Measurements from ENCODE around the gene PDCD6IP.

Gene PDCD6IP

GRCh38 chr3:33808559-33808958 lies 10.1 kb downstream of the PDCD6IP start:
- H4K20me1 ChIP-seq (ENCODE audit: insufficient read depth, low read length, poor library complexity, severe bottlenecking): peaks cover 53% of the 10 kb centered on the region
- no peaks in the 10 kb centered on the region for H3K9me2 ChIP-seq (replicated peaks; ENCODE audit: low read depth, low read length)
- peaks cover 5% of the 10 kb centered on the region for H3K36me3 ChIP-seq (ENCODE audit: insufficient read depth, low read length)
- H3K9me3 ChIP-seq (ENCODE audit: insufficient read depth, low read depth, low read length): peaks cover 6% of the 10 kb centered on the region; the same call in 1 of the 2 replicates
- peaks cover 34% of the 10 kb centered on the region for H3K4me1 ChIP-seq (ENCODE audit: insufficient read depth, low read length, poor library complexity, severe bottlenecking)
- H2AFZ ChIP-seq (ENCODE audit: low read length): no peak overlapping the region
- peak overlapping the region; percentile 60 for H3K4me2 ChIP-seq (ENCODE audit: low read depth, low read length, poor library complexity, severe bottlenecking)
- H3K4me3 ChIP-seq (ENCODE audit: low read length, poor library complexity, severe bottlenecking): no peak overlapping the region
- peaks cover 90% of the 10 kb centered on the region for H3K79me2 ChIP-seq (ENCODE audit: insufficient read depth, low read length)
- H3F3A ChIP-seq (ENCODE audit: low read depth): no peaks in the 10 kb centered on the region
- no peak overlapping the region for H3K9ac ChIP-seq (ENCODE audit: low read depth, low read length, poor library complexity, severe bottlenecking)
- TF ChIP-seq EZH2phosphoT487 (IDR thresholded peaks at IDR 0.05; ENCODE audit: borderline replicate concordance): no peak
- TF ChIP-seq, protein P1, sequence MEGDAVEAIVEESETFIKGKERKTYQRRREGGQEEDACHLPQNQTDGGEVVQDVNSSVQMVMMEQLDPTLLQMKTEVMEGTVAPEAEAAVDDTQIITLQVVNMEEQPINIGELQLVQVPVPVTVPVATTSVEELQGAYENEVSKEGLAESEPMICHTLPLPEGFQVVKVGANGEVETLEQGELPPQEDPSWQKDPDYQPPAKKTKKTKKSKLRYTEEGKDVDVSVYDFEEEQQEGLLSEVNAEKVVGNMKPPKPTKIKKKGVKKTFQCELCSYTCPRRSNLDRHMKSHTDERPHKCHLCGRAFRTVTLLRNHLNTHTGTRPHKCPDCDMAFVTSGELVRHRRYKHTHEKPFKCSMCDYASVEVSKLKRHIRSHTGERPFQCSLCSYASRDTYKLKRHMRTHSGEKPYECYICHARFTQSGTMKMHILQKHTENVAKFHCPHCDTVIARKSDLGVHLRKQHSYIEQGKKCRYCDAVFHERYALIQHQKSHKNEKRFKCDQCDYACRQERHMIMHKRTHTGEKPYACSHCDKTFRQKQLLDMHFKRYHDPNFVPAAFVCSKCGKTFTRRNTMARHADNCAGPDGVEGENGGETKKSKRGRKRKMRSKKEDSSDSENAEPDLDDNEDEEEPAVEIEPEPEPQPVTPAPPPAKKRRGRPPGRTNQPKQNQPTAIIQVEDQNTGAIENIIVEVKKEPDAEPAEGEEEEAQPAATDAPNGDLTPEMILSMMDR (conservative IDR thresholded peaks at IDR 0.05; ENCODE audit: low read length): no peak
- H3K27me3 ChIP-seq (ENCODE audit: insufficient read depth, low read length, poor library complexity, severe bottlenecking): no peaks in the 10 kb centered on the region

GRCh38 chr3:33810545-33810944 lies 12.1 kb downstream of the PDCD6IP start:
- Histone ChIP-seq H3K4me1 (ENCODE audit: insufficient read depth, low read length, poor library complexity, severe bottlenecking) (peaks cover 34% of the 10 kb centered on the region), H2AFZ (ENCODE audit: low read length) (no peak overlapping the region), H3K9me3 (ENCODE audit: insufficient read depth, low read depth, low read length) (no peaks in the 10 kb centered on the region), H3K9ac (ENCODE audit: low read depth, low read length, poor library complexity, severe bottlenecking) (no peak overlapping the region), H3K4me3 (ENCODE audit: low read length, poor library complexity, severe bottlenecking) (no peak overlapping the region), H4K20me1 (ENCODE audit: insufficient read depth, low read length, poor library complexity, severe bottlenecking) (peaks cover 46% of the 10 kb centered on the region), H3F3A (ENCODE audit: low read depth) (no peaks in the 10 kb centered on the region), H3K36me3 (ENCODE audit: insufficient read depth, low read length) (peaks cover 22% of the 10 kb centered on the region), H3K4me2 (ENCODE audit: low read depth, low read length, poor library complexity, severe bottlenecking) (peak overlapping the region; percentile 60), H3K27me3 (ENCODE audit: insufficient read depth, low read length, poor library complexity, severe bottlenecking) (no peaks in the 10 kb centered on the region), H3K9me2 (replicated peaks; ENCODE audit: low read depth, low read length) (no peaks in the 10 kb centered on the region), H3K79me2 (ENCODE audit: insufficient read depth, low read length) (peaks cover 79% of the 10 kb centered on the region)
- TF ChIP-seq, protein P1 (conservative IDR thresholded peaks at IDR 0.05; ENCODE audit: low read length): no peak

DNA sequence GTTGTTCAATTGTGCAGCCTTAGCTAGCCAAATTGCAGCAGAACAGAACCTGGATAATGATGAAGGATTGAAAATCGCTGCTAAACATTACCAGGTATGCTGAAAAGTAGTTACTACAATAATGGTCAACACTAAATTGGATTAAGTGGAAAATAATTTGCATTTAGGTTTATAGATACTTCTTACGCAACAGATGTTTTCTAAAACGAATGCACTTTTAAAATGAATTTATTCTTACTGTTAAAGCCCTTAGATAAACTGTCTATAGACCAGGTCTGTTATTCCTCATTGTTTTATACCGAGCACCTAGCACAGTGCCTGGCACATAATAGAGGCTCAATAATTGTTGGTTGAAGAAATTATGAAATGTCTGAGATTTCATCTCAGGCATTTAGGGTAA lies 23.6 kb downstream of the PDCD6IP start:
- peaks cover 31% of the 10 kb centered on the region for H3K79me2 ChIP-seq (ENCODE audit: insufficient read depth, low read length)
- no peaks in the 10 kb centered on the region for H4K20me1 ChIP-seq (ENCODE audit: insufficient read depth, low read length, poor library complexity, severe bottlenecking)
- no peaks in the 10 kb centered on the region for H3K4me1 ChIP-seq (ENCODE audit: insufficient read depth, low read length, poor library complexity, severe bottlenecking)
- no peak overlapping the region for H3K9ac ChIP-seq (ENCODE audit: low read depth, low read length, poor library complexity, severe bottlenecking)
- 0 out of 2 replicates have a peak, but pooled peaks cover 2% of the 10 kb centered on the region for H3F3A ChIP-seq (ENCODE audit: low read depth)
- no peaks in the 10 kb centered on the region for H3K9me2 ChIP-seq (replicated peaks; ENCODE audit: low read depth, low read length)
- H3K9me3 ChIP-seq (ENCODE audit: insufficient read depth, low read depth, low read length): no peaks in the 10 kb centered on the region
- no peak overlapping the region for H3K4me3 ChIP-seq (ENCODE audit: low read length, poor library complexity, severe bottlenecking)
- H2AFZ ChIP-seq (ENCODE audit: low read length): no peak overlapping the region
- TF ChIP-seq EZH2phosphoT487 (IDR thresholded peaks at IDR 0.05; ENCODE audit: borderline replicate concordance): no peak
- TF ChIP-seq, protein P1 (conservative IDR thresholded peaks at IDR 0.05; ENCODE audit: low read length): no peak
- no peaks in the 10 kb centered on the region for H3K27me3 ChIP-seq (ENCODE audit: insufficient read depth, low read length, poor library complexity, severe bottlenecking)
- H3K36me3 ChIP-seq (ENCODE audit: insufficient read depth, low read length): peaks cover 66% of the 10 kb centered on the region
- no peak overlapping the region for H3K4me2 ChIP-seq (ENCODE audit: low read depth, low read length, poor library complexity, severe bottlenecking)

Measured in Loucy (cell line).